Measurements from ENCODE around the gene NAT9. TPM values are rescaled to one million over a fixed set of nuclear protein-coding genes. Genes with fewer than 3 reads are reported as not detected.

Gene NAT9
- total RNA-seq, 4 donors from 2014 or later, result 23.1 to 85.0 (median 37.4) TPM

DNA sequence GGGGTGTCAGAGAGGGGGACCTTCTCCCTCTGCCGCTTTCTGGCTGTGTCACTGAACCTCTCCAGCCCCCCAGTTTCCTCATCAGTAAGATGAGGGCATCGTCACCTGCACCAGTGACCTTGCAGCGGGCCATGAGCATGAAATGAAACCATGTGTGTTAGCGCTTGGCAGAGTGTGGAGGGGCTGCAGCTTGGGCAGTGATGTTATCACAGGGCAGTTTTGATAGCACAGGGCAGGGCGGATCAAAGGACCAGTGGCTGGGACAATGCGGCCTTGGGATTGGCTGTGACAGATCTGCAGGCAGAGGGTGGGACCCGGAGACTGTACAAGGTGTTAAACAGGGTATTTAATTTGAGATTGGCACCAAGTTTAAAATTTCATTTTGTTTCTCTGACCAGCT is 38.9 kb upstream of the NAT9 start:
- Histone ChIP-seq H3K9me3 (no peaks in the 10 kb centered on the region), H3K27ac (no peak overlapping the region), H3K27me3 (no peaks in the 10 kb centered on the region), H3K4me3 (no peak overlapping the region), H3K4me1 (no peaks in the 10 kb centered on the region), H3K36me3 (peaks cover 0 to 7% (median 0%) of the 10 kb centered on the region in 3 donors)
- TF ChIP-seq POLR2A (IDR thresholded peaks at IDR 0.05), result no peak
- TF ChIP-seq, protein P1, sequence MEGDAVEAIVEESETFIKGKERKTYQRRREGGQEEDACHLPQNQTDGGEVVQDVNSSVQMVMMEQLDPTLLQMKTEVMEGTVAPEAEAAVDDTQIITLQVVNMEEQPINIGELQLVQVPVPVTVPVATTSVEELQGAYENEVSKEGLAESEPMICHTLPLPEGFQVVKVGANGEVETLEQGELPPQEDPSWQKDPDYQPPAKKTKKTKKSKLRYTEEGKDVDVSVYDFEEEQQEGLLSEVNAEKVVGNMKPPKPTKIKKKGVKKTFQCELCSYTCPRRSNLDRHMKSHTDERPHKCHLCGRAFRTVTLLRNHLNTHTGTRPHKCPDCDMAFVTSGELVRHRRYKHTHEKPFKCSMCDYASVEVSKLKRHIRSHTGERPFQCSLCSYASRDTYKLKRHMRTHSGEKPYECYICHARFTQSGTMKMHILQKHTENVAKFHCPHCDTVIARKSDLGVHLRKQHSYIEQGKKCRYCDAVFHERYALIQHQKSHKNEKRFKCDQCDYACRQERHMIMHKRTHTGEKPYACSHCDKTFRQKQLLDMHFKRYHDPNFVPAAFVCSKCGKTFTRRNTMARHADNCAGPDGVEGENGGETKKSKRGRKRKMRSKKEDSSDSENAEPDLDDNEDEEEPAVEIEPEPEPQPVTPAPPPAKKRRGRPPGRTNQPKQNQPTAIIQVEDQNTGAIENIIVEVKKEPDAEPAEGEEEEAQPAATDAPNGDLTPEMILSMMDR (IDR thresholded peaks at IDR 0.05), result no peak
- DNase-seq, result no peak

GRCh38 chr17:74814453-74814852 is 38.3 kb upstream of the NAT9 start:
- no peak for TF ChIP-seq POLR2A (IDR thresholded peaks at IDR 0.05)
- TF ChIP-seq, protein P1 (IDR thresholded peaks at IDR 0.05), result no peak
- H3K36me3 ChIP-seq, result peaks cover 0 to 7% (median 0%) of the 10 kb centered on the region in 3 donors
- no peaks in the 10 kb centered on the region for H3K9me3 ChIP-seq
- H3K4me3 ChIP-seq, result no peak overlapping the region
- DNase-seq, result no peak
- no peaks in the 10 kb centered on the region for H3K27me3 ChIP-seq
- H3K27ac ChIP-seq, result no peak overlapping the region
- no peaks in the 10 kb centered on the region for H3K4me1 ChIP-seq

GRCh38 chr17:74812109-74813009 is 36.2 kb upstream of the NAT9 start:
- Histone ChIP-seq H3K36me3 (peaks cover 0 to 2% (median 0%) of the 10 kb centered on the region in 3 donors), H3K4me3 (no peak overlapping the region), H3K9me3 (no peaks in the 10 kb centered on the region), H3K4me1 (no peaks in the 10 kb centered on the region), H3K27me3 (no peaks in the 10 kb centered on the region), H3K27ac (no peak overlapping the region)
- DNase-seq, result no peak
- no peak for TF ChIP-seq POLR2A (IDR thresholded peaks at IDR 0.05)
- TF ChIP-seq, protein P1 (IDR thresholded peaks at IDR 0.05), result no peak

- Histone ChIP-seq H3K27me3 (no peaks in the 10 kb centered on the region), H3K27ac (no peak overlapping the region), H3K9me3 (no peaks in the 10 kb centered on the region), H3K4me1 (no peaks in the 10 kb centered on the region), H3K4me3 (no peak overlapping the region), H3K36me3 (no peaks in the 10 kb centered on the region)
- DNase-seq, result no peak
- TF ChIP-seq POLR2A (IDR thresholded peaks at IDR 0.05), result no peak
- TF ChIP-seq, protein P1 (IDR thresholded peaks at IDR 0.05), result no peak
Measured at GRCh38 chr17:74810699-74811485, 34.7 kb upstream of the NAT9 start.

- Histone ChIP-seq H3K9me3 (no peaks in the 10 kb centered on the region), H3K36me3 (no peaks in the 10 kb centered on the region), H3K4me3 (no peak overlapping the region), H3K27me3 (no peaks in the 10 kb centered on the region), H3K4me1 (no peaks in the 10 kb centered on the region), H3K27ac (no peak overlapping the region)
- DNase-seq, result no peak
- no peak for TF ChIP-seq POLR2A (IDR thresholded peaks at IDR 0.05)
- TF ChIP-seq, protein P1 (IDR thresholded peaks at IDR 0.05), result no peak
Measured at GRCh38 chr17:74808714-74809430, 32.7 kb upstream of the NAT9 start.
